IPS-NIHi7 (cell line): ENCODE measurements around the gene GRIN3A.

Experiments used
- DNase-seq: peaks from one replicate; pipeline ENCODE4 v3.0.0; 2012; ENCODE audit warnings: mixed read lengths; ENCODE audit errors: extremely low spot score

GRIN3A gene

DNA sequence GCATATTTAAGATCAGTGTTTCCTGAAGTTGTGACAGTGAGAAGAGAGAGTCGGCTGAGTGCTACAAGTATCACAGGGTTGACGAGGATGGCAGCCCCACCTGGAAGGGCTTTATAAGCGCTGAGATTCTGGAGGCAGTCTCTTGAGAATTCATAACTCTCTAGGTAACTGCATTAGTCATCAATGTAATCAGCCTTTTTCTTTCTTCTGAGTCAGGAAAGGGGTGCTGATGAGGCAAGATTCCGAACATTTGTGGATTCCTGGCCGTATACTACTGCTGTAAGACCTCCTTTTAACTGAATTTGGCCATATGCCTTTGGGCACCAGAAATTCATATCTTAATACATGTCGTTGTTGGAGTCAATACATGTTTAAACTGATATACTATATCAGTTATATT, 211.4 kb downstream of the GRIN3A start:
- DNase-seq = no peak

DNA sequence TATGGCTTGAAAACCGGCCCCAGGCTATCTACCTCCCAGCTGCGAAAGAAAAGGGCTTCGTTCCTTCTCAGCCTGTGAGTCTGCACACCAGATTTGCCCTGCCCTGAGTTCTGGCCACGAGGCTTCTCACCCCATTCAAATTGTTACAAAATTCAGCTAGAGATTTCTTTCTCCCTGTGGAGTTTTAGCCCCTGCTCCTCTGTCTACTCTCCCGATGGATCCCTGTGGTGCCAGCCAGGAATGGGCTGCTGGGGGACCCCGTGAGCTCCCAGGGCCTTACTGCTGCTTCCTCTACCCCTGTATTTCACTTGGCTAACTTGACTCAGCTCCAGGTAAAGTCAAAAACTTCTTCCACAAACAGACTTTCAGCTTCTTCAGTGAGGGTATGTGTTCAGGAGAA, 214.1 kb downstream of the GRIN3A start:
- no peak for DNase-seq
